GM21529 (cell line): ENCODE data around the gene ZNF750.

Experiments used
- ATAC-seq: cut with Tn5 transposase; IDR thresholded peaks from one replicate; pipeline ENCODE4 v1.9.1; 2021; ENCODE audit not compliant: unreplicated experiment

Gene ZNF750

DNA sequence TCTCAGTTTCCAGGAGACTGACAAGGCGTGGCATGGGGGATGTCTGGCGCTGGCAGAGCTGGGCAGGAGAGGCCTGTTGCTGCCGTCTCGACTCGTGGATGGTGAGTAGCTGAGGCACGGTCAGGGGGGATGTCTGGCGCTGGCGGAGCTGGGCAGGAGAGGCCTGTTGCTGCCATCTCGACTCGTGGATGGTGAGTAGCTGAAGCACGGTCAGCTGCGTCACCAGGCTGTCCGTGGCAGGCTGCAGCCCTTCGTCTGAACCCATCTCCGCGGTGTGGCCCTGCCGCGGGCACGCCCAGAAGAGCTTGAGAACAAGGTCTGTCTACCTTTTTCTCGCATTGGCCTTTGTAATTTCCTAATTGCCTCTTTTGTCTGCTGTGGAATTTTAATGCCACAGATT is 25.0 kb downstream of the ZNF750 start:
- ATAC-seq, result no peak

DNA sequence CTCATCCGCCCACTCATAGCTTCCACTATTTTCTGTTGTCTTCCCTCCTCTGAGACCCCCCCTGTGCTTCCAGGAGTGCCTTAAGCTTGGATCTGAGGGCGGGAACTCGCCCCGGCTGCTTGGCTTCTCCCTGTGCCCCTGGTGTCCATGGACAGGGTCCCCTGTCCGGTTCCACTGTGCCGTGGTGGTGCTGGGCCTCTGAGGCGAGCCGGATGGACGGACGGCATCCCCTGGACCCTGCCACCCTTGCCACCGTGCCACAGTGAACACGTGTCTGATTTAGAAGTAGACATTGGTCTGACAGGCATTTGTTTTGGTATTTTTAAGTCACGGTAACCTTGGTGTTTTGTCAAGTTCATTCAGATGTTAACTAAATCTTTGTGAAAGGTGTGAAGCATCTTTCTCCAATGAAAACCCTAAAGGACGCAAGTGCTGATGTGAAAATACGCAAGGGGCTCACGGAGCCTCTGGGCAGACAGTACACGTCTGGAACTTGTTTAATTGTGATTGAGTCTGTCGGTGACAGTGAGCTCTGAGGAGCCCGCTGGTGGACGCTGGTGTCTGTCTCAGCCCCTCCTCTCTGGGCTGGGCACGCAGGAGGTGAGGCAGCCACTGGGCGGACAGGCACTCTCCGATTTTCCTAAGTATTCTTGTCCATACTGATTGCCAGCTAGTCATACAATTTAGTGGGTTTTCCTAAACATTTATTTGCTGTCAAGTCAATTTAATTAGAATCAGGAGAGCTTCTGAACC is 26.3 kb downstream of the ZNF750 start:
- no peak for ATAC-seq

DNA sequence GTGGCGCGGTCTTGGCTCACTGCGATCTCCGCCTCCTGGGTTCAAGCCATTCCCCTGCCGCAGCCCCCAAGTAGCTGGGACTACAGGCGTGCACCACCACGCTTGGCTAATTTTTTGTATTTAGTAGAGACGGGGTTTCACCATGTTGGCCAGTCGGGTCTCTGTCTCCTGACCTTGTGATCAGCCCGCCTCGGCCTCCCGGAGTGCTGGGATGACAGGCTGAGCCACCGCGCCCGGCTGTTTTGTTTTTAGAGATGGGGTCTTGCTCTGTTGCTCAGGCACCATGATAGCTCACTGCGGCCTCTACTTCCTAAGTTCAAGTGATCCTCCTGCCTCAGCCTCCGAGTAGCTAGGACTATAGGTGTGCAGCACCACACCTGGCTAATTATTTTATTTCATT is 27.2 kb downstream of the ZNF750 start:
- no peak for ATAC-seq

DNA sequence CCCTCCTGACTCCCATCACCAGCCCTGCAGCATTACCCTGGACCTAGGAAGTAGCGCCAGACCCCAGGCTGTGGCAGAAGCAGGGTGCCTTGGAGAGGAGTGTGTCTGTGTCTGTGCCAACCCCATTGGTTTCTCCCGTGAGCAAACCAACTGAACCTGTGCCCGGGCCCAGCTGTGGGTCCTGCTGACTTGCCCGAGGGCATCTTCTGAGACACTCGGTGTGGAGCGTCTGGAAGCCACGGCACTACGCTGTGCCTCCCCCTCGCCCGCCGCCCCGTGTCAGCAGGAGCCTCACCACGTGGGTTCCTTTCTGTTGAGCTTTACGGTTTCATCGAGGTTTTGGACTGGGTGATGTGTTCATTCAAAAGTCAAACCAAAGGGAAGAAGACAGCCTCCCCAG is 27.8 kb downstream of the ZNF750 start:
- ATAC-seq, result no peak

DNA sequence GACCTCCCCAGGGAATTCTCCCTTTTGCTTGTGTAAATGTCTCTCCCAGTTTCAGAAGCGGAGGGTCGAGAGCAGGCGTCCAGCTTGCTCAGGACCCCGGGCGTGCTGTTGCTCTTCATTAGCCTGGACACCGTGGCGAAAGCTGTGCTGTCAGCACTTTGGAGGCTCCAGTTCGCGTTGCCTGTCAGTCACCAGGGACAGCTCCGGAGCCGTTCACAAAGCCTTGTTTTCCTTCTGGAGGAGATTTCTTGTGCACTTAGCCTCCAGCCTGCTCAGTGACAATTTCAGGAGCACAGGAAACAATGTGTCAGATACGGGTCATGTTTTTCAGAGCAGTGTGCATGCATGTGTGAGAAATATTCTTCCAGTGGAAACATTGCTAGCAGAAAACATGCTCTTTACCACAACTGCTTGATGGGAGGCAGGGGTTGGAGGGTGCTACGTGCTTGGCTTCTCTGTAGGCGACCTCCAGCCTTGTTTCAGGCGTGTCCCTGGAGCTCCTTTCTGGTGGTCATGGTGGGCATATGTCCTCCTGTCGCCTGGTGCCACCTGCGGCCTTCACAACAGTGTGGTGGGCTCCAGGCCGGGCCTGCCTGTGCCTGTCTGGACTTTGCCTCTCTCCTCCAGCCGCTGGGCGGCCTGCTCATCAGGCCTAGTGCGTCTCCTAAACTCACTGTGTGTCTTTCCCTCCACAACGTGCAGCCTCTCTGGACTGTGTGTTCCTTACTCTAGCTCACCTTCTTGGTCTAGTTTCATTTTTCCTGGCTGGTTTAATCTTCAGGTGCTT is 29.0 kb downstream of the ZNF750 start:
- ATAC-seq, result no peak

DNA sequence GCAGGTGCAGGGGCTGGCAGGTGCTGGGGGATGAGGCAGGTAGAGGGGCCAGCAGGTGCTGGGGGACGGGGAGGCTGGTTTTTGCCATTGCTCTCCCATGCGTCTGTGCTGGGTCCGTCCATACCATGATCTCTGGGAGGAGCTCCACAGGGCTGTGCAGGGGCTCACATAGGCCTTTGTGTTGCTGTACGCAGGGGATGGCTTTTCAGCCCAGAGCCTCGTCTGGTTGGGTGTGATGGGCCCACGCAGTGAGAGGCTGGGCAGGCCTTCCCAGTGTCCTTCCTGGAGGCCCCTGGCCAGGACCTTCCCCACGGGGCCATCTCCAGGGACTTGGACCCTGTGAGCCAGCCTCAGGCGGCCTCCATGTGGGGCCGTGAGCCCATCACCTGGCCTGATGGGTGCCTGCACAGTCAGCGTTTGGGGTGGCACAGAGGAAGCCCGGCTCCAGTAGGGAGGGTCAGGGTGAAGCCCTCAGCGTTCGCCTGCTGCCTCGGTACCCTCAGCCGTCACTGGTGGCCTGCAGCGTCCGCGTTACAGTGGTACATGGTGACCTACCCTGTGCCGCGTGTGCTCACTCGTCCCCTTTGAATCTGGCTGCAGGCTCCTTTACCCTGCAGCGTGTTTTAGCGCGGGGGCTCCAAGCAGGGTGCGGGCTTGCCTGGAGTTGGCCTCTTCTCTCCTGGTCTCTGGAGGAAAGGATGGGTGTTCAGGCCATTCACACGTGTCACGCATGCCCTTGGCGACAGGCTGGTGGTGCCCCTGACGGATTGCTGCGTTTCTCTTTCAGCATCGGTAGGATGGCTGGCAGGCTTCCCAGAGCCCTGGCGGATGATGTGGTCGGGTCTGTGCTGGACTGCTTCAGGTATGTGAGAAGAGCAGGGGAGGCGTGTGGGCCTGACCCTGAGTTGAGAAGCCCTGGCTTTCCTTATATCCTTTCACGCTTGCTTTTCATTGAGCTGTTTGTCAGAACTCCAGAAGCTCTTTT is 30.6 kb downstream of the ZNF750 start:
- ATAC-seq, result no peak

DNA sequence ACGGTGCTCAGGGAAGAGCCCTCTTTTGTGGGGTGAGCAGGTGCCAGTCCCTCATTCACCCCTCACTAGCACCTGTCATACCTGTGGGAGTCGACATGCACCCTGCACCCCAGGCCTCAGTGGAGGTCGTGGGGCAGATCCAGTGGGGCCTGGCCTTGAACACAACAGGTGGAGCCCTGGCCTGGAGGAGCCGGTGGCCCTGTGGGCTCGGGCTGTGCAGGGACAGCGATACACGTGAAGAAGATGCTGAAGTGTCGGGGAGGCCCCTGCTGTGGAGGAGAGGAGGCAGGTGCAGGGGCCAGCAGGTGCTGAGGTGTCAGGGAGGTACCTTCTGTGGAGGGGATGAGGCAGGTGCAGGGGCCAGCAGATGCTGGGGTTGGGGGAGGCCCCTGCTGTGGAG is 31.8 kb downstream of the ZNF750 start:
- ATAC-seq, result no peak

DNA sequence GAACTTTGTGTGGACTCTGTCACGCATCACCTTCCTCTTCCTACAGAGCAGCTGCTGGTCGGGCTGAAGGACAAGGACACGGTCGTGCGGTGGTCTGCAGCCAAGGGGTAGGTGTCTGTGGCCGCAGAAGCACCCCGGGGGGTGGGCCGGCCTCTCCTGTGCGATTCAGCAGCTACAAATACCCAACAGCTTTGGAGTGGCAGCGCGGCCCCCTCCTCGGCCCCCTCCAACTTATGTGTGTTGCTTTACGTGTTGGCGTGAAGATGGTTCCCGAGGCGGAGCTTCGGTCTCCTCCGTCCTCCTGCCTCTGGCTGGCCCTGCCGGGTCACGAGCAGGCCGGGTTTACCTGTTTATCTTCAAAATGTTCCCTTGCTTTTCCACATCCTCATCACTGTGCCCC is 32.3 kb downstream of the ZNF750 start:
- ATAC-seq, result no peak

DNA sequence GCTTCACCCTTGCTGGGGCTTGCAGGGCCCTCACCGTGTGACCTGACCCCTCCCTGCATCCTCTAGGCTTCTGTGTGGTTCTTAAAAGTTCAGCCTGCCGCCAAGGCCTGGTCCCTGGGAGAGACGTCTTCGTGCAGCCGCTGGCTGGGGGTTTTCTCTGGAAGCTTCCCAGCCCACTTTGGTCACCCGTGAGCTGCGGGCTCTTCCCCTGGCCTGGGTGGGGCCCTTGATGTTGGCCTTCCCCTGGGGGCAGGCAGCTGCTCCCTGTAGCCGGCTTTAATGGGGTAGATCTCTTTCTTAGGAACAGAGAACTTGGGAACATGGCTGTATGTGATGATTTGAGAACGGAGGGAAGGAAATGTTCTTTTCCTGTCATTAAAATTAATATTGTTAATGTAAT is 32.7 kb downstream of the ZNF750 start:
- ATAC-seq, result no peak

DNA sequence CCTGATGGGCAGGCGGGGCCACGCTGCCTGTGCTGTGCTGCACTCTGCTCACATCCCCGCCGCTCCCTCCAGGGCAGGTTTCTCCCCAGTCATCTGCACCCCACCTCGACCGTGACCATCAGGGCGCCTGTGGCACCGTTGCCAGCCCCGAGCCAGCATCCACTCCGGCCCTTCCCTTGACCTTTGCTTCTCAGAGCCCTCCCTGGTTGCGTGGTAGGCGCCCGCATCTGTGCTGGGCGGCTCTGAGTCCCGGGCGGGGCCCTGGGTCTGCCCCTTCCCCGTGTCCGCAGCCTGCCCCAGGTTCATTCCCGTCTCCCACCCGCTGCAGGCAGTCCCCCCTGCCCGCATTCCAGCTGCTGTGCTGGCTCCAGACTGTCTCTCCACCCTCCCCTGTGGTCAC is 33.2 kb downstream of the ZNF750 start:
- ATAC-seq, result no peak

DNA sequence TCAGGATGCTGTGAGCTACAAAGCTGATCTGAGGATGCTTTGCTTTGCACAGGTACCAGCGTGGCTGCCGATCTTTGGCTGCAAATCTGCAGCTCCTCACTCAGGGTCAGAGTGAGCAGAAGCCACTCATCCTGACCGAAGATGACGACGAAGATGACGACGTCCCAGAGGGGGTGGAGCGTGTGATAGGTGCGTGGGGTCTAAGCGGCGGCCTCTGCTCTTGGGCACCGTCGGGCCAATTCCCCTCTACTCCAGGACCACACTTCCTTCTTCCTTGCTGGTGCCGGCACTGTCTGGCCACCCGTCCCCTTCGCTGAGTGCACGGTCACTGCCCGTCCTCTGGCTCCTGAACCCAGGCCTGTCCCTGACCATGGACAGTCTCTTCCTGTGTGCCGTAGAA is 34.0 kb downstream of the ZNF750 start:
- ATAC-seq, result no peak

DNA sequence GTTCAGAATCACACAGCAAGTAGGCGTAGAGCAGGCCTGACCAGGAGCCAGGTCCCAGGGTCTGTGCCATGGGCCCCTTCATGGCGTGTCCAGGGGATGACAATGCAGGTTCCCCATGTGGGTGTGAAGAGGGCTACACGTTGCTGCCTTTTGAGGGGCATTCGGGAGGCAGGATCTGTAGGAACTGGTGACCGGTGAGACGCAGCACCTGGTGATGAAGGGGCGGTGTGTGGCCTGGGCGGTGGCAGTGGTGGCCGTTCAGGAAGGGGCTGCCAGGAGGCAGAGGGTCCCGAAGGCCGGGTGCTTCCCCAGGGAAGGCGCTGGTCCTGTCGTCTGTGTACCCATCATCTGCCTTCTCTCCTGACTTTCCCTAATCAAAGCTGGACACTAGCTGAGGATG is 34.6 kb downstream of the ZNF750 start:
- no peak for ATAC-seq

DNA sequence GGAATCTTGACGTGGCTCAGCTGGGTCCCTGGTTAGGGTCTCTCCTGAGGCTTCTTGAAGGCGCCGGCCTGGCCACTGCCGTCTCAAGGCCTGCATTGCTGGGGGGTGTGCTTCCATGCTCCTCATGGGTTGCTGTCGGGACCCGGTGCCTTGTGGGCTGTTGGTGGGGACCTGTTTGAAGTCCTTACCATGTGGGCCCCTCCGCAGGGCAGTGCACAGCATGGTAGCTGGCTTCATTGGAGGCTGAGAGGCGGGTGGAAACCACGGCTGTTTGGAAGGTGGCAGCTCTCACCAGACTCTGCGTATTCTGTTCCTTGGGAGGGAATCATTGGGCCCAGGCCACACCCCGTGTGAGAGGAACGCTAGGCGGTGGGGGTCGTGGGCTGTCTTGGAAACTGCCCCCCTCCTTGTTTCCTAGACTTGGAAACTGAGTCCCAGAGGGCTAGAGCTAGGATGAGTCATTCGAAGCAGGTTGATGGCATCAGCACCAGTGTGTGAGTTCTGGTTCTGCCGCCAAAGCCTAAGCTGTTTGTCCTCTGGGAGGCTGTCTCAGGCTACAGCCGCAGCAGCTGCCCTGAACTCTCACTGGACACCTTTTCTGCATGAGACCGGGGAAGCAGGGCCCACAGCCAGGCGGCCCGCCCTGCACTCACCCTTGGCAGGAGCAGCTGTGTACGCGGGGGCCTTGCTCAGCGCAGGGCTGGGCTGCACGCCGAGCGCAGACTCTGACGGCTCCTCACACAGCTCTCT is 35.2 kb downstream of the ZNF750 start:
- ATAC-seq, result no peak

DNA sequence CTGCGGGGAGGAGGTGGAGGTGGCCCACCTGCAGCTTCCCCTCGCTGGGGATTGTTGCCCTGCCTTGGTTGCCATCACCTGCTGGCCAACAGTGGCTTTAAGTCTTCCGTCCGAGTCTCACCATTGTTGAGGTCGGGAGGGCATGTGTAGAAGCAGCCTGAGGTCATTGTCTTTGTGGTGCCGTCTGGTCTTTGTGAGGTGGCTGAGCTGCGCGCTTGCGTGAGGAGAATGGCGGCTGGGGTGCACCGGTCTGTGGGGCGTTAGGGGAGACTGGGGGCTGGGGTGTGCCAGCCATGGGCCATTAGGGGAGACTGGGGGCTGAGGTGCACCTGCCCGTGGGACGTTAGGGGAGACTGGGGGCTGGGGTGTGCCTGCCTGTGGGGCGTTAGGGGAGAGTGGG is 36.2 kb downstream of the ZNF750 start:
- ATAC-seq, result no peak

DNA sequence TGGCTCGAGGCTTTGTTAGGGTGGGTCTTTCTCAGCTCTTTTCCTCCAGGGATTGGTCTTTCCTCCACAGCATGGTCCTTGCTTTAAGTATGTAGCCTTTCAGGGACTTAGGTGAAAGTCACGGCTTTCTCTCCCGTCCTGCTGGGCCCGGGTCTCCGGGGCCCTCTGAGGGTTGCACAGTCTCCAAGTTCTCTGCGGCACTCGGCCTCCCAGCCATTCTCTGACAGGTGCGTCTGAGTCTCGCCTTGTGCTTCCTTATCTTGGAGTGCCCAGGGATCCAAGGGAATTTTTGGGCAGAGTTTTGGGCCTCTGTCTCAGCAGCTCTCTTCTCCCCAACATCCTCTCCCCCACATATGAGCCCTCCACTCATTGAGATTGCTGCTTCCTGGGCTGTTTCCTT is 36.6 kb downstream of the ZNF750 start:
- ATAC-seq, result no peak

DNA sequence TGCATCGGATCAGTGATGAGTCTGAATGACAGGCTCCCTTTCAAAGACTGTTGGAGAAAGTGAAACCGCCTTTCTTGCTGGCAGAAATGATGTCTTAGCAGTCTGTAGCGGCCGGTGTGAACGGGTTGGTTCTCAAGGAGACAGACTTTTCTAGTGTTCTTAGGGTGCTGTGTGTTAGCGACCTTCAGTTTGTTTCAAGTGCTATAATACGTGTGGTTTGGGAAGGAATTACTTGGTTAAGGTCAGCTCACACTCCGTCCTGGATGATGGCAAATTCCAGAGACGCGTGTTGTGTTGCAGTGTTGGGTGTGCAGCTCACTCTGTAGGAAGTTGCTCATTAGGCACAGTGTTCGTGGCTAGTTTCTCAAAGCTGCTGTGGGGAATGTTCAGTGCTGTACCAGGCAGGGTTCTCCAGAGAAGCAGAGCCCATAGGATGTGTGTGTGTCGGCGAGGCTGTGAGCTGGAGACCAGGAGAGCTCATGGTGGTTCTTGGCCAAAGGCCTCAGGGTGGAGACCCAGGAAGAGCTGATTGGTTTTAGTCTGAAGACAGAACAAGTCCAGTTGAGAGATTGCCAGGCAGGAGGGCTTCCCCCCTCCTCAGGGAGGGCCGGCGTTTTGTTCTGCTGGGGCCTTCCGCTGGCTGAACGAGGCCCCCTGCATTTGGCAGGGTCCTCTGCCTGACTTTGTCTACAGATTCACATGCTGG is 37.6 kb downstream of the ZNF750 start:
- ATAC-seq, result no peak

DNA sequence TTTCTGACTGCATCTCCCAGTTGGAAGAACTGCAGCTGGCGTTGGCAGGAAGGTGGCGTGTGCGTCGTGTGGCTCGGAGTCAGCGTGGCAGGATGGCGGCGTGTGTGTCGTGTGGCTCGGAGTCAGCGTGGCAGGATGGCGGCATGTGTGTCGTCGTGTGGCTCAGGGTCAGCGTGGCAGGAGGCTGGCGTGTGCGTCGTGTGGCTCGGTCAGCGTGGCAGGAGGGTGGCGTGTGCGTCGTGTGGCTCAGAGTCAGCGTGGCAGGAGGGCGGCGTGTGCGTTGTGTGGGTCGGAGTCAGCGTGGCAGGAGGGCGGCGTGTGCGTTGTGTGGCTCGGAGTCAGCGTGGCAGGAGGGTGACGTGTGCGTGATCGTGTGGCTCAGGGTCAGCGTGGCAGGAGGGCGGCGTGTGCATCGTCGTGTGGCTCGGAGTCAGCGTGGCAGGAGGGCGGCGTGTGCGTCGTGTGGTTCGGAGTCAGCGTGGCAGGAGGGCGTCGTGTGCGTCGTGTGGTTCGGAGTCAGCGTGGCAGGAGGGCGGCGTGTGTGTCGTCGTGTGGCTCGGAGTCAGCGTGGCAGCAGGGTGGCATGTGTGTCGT is 38.3 kb downstream of the ZNF750 start:
- no peak for ATAC-seq

DNA sequence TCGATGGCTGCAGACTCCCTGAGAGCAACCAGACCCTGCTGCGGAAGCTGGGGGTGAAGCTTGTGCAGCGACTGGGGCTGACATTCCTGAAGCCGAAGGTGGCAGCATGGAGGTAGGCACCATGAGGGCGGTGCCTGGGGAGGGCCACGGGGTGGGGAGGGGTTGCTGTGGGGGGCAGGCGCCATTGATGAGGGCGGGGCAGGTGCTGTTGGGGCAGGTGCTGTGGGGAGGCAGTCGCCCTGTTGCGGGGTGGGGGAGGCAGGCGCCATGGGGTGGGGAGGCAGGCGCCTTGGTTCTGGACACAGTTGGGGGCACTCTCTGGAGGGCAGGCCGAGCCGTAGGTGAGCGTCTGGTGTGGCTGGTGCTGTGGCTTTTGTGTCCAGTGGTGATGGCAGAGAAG is 38.9 kb downstream of the ZNF750 start:
- ATAC-seq, result no peak

DNA sequence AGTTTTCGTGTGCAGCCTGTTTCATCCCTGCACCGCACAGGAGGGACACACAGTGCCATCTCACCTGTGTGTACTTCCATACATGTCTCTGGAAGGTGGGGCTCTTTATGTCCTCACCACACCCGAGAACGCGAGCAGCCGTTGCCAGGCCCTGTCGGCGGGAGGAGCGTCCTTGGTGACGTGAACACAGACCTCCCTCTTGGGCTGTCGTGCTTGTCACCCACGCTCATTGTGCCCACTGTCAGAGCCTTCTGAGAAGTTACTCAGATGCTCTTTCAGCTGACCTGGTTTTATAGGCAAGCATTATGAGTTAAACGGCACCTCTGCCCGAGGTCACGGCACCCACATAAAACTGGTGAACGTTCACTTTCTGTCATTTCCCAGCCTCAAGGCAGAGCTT is 40.2 kb downstream of the ZNF750 start:
- no peak for ATAC-seq

DNA sequence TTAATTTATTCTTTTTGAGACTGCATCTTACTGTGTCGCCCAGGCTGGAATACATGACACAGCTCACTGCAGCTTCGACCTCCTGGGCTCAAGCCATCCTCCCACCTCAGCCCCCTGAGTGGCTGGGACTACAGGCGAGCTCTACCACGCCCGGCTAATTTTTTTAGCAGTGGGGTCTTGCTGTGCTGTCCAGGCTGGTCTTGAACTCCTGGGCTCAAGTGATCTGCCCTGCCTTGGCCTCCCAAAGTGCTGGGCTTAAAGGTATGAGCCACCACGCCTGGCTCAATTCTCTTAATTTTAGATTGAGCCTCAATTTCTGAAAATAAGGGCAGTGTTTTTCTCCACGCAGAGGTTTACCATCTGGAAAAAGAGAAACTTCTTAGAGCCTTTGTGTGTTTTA is 41.1 kb downstream of the ZNF750 start:
- ATAC-seq, result no peak
